Suprapubic skin (tissue), 3 donors: Measurements from ENCODE around the gene CHD9NB.

ENCODE experiments used
- POLR2AphosphoS5 ChIP-seq, 3 donors: sonication (generic); formaldehyde crosslinking; IDR thresholded peaks; one replicate each; pipeline ENCODE4 v1.6.1; 2017; ENCODE audit warnings: antibody characterized with exemption in 3 of 3
- TF ChIP-seq, protein P1 (sequence below), 2 donors: fragments of 200-600 bp in 1 of 2; fragments of 450-650 bp in 1 of 2; sonication (generic) in 1 of 2; IDR thresholded peaks; one replicate each; pipeline ENCODE4 v1.5.1; 2016 to 2019; ENCODE audit warnings: antibody characterized with exemption in 2 of 2, mild to moderate bottlenecking in 1 of 2, moderate library complexity in 1 of 2

DNA sequence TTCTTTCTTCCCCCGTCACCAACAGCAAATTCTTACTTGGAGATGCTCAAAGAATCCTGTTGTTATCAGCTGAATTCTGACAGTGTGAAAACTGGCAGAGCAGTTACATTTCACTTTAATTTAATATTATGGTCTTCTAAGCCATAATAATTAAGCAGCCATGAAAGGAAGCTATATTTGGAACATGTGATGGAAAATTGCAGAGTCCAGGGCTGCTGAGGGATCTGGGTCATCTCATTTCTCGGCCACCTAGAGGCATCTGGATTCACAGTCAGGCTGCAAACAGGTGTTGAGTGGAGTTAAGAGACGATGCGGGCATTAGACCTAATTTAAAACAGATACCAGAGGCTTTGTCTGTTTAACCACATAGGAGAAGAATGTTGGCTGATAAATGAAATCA, 38.4 kb downstream of the CHD9NB start:
- TF ChIP-seq, protein P1, sequence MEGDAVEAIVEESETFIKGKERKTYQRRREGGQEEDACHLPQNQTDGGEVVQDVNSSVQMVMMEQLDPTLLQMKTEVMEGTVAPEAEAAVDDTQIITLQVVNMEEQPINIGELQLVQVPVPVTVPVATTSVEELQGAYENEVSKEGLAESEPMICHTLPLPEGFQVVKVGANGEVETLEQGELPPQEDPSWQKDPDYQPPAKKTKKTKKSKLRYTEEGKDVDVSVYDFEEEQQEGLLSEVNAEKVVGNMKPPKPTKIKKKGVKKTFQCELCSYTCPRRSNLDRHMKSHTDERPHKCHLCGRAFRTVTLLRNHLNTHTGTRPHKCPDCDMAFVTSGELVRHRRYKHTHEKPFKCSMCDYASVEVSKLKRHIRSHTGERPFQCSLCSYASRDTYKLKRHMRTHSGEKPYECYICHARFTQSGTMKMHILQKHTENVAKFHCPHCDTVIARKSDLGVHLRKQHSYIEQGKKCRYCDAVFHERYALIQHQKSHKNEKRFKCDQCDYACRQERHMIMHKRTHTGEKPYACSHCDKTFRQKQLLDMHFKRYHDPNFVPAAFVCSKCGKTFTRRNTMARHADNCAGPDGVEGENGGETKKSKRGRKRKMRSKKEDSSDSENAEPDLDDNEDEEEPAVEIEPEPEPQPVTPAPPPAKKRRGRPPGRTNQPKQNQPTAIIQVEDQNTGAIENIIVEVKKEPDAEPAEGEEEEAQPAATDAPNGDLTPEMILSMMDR (IDR thresholded peaks at IDR 0.05) = no peak
- TF ChIP-seq POLR2AphosphoS5 (IDR thresholded peaks at IDR 0.05) = no peak
